ENCODE results near the gene CNOT1.

GRCh38 chr16:58615280-58615679 lies 14.3 kb downstream of the CNOT1 start:
- TF ChIP-seq POLR2A (IDR thresholded peaks at IDR 0.05; ENCODE audit: extremely low read depth, insufficient read length) (no peak), CTCF (IDR thresholded peaks at IDR 0.05; ENCODE audit: low read depth, low read length) (no peak), MAX (IDR thresholded peaks at IDR 0.05; ENCODE audit: low read depth, low read length) (no peak)

All from NB4 (cell line).